ENCODE measurements around the gene CPLX3.

CPLX3 gene

DNA sequence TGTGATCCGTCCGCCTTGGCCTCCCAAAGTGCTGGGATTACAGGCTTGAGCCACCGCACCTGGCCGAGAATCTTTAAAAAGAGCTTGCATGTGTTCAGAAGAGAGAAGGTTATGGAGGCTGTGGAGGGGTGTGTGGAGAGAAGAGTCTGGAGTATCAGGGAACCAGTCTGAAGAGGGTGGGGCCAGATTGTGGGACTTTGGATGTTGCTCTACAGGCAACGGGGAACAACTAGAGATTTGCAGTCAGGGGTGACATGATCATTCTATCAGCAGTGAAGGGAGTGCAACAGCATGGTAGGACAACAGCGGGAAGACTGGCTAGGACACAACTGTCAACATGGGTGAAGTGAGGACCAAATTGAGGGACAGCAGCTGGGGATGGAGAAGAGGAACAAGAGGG, 37.9 kb downstream of the CPLX3 start:
- DNase-seq (ENCODE audit: insufficient read length, low spot score) (no peak), FAIRE-seq (no peak)

DNA sequence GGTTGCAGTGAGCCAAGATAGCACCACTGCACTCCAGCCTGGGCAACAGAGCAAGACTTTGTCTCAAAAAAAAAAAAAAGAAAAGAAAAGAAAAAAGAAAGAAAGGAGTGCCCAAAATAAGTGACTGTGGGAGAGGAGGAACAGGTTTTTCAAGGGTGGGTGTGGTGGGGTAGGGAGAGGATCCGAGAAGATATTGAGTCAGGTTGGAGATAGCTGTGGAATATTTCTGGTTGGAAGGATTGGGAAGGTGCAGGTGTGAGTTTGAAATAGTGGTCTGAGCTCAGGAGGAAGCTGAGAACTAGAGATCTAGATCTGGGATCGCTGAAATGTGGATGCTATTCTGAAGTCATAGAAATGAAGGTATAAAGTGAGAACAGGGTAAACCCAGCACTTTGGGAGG, 38.9 kb downstream of the CPLX3 start:
- DNase-seq (ENCODE audit: insufficient read length, low spot score) (no peak), FAIRE-seq (no peak)

DNA sequence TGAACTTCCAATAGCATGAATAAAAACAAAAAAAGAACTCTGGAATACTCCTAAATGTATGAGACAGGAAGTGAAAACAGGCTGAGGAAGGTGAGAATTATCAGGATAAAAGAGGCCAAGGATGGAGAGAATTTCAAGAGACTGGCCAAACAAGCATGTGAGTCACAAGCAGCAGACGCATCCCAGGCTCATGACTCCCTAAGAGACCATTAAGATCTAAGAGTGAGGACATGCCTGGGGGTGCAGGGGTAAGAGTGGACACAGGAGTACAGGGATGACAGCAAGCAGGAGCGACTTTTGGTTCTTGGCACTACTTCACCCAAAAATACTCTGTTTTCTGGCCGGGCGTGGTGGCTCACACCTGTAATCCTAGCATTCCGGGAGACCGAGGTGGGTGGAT, 39.7 kb downstream of the CPLX3 start:
- DNase-seq (ENCODE audit: insufficient read length, low spot score) = no peak
- no peak for FAIRE-seq

DNA sequence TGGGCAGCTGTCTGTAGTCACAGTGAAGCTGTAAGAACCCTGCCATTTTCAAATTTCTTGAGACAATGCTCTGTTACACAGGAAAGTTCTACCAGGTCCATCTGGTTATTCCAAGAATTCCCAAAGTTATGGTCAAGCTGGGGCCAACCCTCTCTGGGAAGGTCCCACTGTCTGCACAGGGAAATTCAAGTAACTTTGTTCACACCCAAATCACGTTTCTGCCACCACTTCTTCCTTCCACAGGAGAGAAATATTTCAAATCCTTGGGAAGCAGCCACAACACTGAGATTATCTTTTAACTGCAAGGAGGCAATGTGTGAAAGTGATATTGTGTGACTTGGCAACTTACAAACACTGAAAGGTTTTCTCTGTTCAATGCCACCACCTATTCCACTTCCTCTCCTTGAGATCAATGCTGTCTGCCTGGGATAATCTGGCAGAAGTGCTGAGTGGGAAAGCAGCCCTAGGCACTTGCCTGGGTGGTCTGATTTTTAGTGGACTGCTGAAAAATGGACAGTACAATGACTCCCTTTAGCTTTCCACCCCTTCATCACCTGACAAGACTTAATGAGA, 41.1 kb downstream of the CPLX3 start:
- DNase-seq (ENCODE audit: insufficient read length, low spot score) (no peak), FAIRE-seq (no peak)

DNA sequence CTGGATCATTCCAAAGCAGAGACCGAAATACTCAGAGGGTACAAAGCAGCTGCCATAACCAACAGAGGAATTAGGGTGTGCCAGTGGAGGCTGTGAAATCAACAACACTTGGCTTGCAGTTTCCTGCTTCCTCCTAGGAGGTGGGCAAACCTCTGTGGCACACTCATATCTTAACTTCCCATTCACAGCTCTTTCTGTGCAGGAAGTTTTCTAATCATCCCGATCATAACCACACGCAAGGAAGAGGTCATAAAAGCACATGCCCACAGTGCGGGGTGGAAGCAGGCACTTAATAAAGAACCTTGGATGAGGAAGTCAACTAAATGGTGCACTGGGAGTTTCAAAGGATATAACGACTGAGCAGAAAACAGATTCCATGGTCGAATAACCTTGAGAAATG, 41.6 kb downstream of the CPLX3 start:
- no peak for FAIRE-seq

GRCh38 chr15:74869372-74869725, 42.9 kb downstream of the CPLX3 start:
- FAIRE-seq (no peak), DNase-seq (ENCODE audit: insufficient read length, low spot score) (no peak)

More for the DNA sequence above, 41.6 kb downstream of the CPLX3 start:
- no peak for DNase-seq (ENCODE audit: insufficient read length, low spot score)

- peak; percentile 78 for DNase-seq (ENCODE audit: insufficient read length, low spot score)
- FAIRE-seq = peak; percentile 93
Measured at GRCh38 chr15:74869726-74870407, 43.4 kb downstream of the CPLX3 start.

DNA sequence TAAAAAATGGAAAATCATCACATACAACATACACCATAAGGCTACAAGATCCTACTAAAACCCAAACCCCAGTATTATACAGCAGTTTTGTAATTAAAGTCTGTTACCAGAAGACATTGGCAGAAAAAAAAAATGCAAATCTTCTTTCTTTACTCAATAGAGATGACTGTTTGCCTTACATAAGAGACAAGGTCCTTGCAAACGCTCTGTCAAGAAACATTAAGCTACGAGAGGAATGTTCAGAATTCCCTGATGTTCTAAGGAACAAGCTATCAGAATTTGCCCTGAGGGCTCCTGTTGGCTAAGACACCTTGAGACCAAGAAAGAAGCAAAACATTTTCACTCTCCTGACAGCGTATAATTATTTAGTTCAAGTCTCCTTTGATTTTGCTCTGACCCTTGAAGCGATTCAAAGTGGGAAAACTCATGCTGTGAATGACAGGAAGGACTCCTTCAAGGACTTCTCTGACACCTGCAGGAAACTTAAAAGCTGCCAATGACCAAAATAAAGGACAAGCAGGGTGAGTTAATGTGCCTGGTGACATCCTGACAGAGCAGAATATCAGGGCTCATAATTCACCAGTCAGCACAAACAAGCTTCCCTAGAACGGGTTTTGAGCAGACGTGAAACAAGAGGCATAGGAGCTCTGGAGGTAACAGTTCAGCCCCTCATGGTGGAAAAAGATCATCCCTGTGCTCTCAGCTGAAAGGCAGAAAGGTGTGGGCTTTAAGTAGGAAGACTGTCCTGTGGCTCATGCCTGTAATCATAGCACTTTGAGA, 44.2 kb downstream of the CPLX3 start:
- no peak for DNase-seq (ENCODE audit: insufficient read length, low spot score)
- peak; percentile 4 for FAIRE-seq

- DNase-seq (ENCODE audit: insufficient read length, low spot score) (no peak), FAIRE-seq (no peak)
Measured at GRCh38 chr15:74872702-74873035, 46.2 kb downstream of the CPLX3 start.

DNA sequence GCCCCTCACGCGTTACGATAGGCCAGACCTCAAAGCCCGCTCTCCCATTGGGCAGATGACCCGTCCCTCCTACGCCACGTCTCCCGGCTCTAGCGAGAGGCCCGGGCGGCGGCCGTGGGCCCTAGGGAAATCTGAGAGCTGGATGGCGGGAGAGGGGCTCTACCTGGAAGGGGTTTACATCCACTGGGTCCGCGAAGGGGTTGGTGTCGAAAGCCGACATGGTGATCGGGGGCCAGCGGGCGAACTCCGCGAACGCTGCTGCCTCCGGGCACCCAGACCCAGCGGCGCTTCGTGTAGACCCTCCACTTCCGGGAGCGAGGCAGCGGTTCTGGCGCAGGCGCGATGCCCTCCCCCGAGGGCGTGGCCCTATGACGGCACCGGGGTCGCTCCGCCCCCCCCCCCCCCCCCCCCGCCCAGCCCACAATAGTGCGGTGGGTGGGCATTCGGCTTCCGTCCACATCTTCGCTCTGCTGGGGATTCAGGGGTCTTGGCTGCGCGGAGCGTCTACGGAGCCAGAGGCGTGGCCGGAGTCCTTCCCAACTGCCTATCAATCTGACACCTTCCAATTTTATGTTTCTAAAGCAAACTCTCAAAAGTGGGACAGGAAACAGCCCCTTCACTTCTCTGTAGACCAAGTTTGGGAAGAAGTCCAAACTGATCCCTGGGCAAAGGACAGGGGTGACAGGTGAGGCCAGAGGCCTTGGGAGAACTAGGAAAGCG, 46.8 kb downstream of the CPLX3 start, which contains the start of gene SCAMP2:
Gene SCAMP2 (minus strand): TSS at position 330 of the 720 bp plus-strand sequence. CDS start 110 bp downstream, at position 220.
- FAIRE-seq (peak; percentile 87), DNase-seq (ENCODE audit: insufficient read length, low spot score) (peak; percentile 86)

DNA sequence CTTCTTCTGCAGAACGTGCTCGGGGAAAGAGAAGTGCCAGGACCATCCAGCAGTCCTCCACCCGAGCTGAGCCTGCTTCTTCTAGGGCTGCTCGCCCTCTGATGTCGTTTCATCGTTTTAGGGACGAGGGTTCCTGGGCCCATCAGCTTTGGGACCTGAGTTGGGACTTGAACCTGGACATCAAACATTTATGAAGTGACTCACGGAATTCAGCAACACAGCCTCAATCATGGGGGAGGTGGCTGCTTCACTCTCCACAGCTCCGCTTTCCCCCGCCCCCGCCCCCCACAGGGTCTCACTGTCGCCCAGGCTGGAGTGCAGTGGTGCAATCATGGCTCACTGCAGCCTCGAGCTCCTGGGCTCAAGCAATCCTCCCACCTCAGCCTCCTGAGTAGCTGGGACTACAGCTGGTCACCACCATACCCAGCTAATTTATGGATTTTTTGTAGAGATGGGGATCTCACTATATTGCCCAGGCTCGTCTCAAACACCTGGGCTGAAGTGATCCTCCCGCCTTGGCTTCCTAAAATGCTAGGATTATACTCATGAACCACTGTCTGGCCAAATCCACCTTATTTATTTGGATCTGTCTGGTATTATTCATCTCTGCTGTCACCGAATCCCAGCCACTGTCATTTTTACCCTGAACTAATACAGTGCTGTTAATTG, 47.5 kb downstream of the CPLX3 start:
- no peak for DNase-seq (ENCODE audit: insufficient read length, low spot score)
- FAIRE-seq = peak; percentile 35

DNA sequence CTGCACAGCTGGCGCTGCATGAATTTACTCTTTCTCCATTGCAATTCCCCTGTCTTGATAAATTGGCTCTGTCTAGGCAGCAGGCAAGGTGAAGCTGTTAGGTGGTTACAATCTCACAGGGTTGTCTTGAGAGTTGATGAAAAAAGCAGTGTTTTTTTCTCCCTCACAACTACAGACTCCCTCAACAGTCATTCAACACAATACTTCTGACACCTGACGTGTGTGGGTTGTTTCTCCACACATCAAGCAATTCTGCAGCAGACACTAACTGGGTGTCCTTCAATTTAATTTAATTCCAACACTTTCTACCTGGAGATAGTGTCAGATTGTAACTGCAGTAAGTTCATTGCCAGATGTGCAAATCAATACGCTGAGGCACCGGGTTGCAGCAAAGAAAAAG, 51.8 kb downstream of the CPLX3 start:
- no peak for DNase-seq (ENCODE audit: insufficient read length, low spot score)
- FAIRE-seq = no peak
